Stimulated activated CD8-positive, alpha-beta memory T cell treated with anti-CD3 and anti-CD28 coated beads, Interleukin-15, amount 100 ng/mL, for 24 hours (primary cell): ENCODE data around the gene CHAF1A.

Source experiments
- DNase-seq: peaks from one replicate; pipeline ENCODE4 v3.0.0-alpha.2; 2020; ENCODE audit warnings: low read depth

Gene CHAF1A

GRCh38 chr19:4405977-4406376, 3.5 kb downstream of the CHAF1A start:
- no peak for DNase-seq

GRCh38 chr19:4406626-4407025, 4.2 kb downstream of the CHAF1A start:
- DNase-seq = no peak

DNA sequence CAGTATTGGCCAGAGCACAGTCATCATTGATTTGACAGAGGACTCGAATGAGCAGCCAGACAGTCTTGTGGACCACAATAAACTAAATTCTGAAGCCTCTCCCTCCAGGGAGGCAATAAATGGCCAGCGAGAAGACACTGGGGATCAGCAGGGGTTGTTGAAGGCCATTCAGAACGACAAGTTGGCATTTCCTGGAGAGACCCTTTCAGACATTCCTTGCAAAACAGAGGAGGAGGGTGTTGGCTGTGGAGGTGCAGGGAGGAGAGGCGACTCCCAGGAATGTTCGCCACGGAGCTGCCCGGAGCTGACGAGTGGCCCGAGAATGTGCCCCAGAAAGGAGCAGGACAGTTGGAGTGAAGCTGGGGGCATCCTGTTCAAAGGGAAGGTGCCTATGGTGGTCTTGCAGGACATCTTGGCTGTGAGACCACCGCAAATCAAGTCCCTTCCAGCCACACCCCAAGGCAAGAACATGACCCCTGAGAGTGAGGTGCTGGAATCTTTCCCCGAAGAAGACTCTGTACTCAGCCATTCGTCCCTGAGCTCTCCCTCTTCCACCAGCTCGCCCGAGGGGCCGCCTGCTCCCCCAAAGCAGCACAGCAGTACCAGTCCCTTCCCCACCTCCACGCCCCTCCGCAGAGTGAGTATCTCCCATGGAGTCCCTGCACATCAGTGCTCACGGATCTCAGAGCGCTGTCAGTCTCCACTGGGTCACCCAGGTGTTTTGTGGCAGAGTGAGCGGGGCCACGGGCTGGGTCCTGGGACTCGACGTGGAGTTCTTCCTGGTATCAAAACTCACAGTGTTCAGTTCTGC, 6.9 kb downstream of the CHAF1A start:
- DNase-seq = no peak

- DNase-seq = no peak
These were observed 11.1 kb downstream of the CHAF1A start for GRCh38 chr19:4413588-4413987.

DNA sequence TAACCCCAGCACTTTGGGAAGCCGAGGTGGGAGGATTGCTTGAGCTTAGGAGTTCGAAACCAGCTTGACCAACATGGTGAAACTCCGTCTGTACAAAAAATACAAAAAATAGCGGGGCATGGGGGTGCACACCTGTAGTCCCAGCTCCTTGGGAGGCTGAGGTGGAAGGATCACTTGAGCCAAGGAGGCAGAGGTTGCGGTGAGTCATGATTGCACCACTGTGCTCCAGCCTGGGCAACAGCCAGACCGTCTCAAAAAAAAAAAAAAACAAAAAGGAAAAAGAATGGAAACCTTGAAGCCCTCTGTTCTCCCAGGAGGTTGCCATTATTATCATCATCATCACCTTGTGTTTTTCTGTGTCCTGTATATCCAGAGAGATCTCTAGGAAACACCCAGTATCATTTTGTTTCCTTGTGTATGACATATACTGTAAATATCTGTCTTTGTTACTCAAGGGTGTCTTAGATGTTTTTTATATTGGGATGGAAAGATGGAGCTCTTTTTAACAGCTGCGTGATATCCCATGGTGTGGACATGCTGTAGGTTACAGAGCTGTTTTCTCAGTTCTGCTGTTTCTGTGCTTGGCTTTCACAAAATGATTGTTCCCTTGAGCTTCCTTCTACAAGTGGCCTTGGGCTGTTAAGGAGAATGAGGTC, 11.8 kb downstream of the CHAF1A start:
- no peak for DNase-seq

DNA sequence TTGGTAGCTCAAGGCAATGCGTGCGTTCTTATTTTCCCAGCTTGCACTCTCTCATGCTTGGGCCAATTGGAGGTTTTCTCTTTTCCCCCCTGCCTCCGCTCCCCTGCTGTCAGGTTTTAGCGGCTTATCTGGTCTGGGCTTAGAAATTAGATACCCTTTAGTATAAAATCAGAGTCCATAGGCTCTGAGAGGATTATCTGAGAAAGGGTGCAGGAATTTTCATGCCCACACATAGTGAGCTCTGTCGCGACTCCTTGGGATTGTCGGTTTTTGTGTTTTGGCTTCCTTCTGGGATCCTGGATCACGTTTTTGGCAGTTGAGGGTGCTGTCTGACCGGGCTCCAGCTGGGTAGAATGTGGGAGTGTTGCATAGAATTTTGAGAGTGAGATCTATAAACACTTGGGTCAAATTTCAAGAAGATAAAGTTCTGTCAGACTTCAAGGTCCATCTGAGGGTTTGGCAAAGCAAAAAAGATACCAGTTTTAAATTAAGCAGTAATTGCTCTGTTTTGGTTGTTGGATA, 12.4 kb downstream of the CHAF1A start:
- DNase-seq = no peak

GRCh38 chr19:4415352-4415751, 12.9 kb downstream of the CHAF1A start:
- no peak for DNase-seq

- DNase-seq = no peak
These were observed 13.8 kb downstream of the CHAF1A start for GRCh38 chr19:4416268-4416667.

GRCh38 chr19:4423416-4424126, 21.1 kb downstream of the CHAF1A start:
- no peak for DNase-seq

DNA sequence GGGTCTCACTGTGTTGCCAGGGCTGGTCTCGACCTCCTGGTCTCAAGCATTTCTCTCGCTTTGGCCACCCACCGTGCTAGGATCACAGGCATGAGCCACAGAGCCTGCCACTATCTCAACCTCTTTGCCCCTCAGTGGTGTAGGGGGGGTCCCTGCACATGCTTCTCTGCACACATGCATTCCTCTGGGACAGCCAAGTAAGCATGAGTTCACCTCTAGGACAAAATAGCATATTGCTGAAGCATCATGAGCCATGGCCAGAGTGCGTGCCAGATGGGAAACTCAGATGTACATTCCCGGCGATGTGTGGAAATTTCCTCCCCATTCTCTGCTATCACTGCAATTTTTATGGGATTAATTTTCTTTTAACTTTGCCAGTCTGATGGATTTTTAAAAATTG, 23.1 kb downstream of the CHAF1A start:
- no peak for DNase-seq

GRCh38 chr19:4428326-4428975, 26.0 kb downstream of the CHAF1A start:
- DNase-seq = no peak

- DNase-seq = no peak
These were observed 26.8 kb downstream of the CHAF1A start for GRCh38 chr19:4429256-4429655.

DNA sequence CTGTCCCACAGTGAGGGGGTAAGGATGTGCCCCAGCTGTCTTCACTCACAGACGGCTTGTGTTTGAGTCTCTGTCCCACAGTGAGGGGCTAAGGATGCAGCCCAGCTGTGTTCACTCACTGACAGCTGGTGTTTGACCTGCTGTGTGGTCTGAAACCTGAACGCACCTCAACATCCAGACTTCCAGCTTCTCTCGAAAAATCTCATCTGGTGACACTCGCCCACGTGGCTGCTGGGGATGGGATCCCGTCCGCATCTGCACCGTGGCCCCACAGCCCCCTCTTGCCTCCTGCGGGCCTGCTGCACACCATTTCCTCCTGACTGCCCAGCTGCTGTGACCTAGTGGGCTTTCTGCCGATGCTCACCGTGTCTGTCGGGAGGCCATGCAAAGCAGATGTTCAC, 27.3 kb downstream of the CHAF1A start:
- no peak for DNase-seq

DNA sequence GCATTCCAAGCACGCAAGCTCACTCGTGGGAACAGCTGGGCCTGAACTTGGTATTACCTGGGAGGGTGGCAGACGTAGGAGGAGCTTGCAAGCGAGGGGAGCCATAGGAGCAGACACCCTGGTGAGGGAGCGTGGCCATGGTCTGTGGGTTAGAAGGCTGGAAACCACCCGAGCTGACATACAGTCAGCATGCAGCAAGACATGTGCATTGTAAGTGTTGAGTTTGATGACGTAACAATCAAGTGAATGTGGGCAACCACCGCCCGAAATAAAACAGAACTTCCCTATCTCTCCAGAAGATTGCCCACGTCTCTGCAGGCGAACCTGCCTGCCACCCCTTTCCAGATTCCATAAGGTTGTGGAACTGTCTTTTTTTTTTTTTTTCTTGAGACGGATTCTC, 28.3 kb downstream of the CHAF1A start:
- DNase-seq = no peak

DNA sequence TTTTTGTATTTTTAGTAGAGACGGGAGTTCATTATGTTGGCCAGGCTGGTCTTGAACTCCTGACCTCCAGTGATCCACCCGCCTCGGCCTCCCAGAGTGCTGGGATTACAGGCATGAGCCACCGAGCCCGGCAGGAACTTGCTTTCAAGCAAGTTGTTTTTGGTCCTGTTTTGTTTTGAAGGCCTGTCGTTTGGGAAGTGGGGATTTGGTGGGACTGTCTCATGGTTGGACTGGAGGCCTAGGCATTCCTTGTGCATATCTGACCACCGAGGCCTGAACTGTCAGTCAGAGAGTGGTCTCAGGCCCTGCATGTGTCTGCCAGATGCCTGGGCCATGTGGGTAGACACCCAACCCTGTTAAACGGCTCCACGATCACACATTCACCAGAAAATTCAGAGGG, 28.9 kb downstream of the CHAF1A start:
- no peak for DNase-seq

DNA sequence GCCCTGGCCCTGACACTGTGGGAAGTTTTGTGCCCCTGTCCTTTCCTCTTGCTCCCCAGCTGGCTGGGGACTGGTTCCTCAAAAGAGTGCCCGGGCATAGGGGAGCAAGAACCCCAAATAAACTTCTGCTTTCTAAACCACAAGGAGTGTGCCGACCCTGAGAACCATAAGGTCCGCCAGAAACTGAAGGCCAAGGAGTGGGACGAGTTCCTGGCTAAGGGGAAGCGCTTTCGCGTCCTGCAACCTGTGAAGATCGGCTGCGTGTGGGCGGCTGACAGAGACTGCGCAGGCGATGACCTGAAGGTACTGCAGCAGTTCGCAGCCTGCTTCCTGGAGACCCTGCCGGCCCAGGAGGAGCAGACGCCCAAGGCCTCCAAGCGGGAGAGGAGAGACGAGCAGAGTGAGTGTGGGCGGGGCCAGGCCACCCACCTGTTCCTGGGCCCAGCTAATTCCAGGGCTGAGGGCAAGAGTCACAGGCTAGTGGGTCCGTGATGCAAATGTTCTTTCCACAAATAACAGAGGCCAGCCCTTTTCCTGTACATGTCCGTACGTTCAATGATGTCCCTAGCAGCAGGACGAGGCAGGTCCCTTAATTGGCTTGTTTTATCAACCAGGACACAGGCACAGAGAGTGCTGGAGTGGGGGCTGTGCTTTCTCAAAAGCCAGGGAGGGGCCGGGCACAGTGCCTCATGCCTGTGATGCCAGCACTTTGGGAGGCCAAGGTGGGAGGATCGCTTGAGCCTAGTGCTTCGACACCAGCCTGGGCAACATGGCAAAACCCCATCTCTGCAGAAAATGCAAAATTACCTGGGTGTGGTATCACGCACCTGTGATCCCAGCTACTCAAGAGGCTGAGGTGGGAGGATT, 29.6 kb downstream of the CHAF1A start:
- no peak for DNase-seq

- no peak for DNase-seq
These were observed 30.6 kb downstream of the CHAF1A start for GRCh38 chr19:4432918-4433506.

DNA sequence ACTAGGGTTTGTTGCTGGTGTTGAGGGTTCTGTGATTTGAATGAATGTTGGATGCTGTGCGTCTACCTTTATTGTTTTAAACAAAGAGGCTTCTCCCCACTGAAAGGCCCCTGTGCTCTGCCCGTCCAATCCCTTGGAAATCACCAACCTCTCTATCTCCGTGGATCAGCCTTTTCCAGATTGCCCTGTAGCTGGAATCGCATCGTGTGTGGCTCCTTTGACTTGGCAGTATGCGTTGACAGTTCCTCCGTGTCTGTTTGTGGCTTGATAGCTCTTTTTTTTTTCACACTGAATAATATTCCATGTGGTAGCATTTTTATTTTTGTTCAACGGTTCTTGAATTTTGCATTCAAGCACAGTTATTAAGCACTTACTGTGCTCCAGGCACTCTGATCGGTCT, 32.0 kb downstream of the CHAF1A start:
- no peak for DNase-seq

DNA sequence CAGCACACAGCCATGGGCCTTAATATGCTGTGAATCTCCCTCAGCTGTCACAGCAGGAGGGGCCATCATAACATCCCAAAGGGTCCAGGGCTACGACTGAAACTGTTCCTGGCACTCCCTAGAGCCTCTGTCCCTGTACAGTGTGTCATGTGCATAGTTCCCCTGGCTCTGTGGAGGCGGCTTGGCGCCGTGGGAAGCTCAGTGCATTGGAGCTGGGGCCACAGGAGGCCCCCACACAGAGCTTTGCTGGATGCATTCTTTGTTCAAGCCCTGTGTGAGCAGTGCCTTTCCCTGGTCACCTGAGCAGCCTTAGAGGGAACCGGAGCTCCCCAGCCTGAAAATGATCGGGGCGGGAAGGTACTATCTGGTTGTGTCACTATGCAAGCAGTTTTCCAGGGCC, 33.8 kb downstream of the CHAF1A start:
- DNase-seq = no peak

- no peak for DNase-seq
These were observed 34.7 kb downstream of the CHAF1A start for GRCh38 chr19:4437103-4437502.

DNA sequence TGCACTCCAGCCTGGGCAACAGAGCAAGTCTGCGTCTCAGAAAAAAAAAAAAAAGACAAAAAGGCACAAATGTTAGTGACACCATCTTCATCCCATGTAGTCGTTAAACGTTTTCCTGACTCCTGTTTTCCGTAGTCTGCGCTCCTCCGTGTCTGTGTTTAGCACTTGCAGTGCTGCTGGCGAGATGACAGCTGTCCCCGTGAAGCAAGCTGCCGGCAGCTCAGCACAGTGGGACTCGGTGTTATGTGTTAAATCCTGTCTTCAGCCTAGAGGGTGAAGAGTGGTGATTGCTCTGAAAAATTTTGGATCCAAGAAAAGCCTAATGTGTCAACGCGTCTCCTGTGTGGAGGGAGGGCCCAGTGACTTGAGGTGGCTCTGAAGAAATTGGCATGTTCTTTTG, 36.8 kb downstream of the CHAF1A start:
- no peak for DNase-seq
